ENCODE measurements around the gene PAAF1. TPM values are rescaled to one million over a fixed set of nuclear protein-coding genes. Genes with fewer than 3 reads are reported as not detected.
A peak's percentile ranks its signal among the peaks of the same experiment; 100 is the strongest.

The PAAF1 gene
- total and polyA plus RNA-seq, 10 of the 15 experiments (the other 5 are each of a cell fraction or from before 2014, with no cell fraction given) = 13.7 to 70.6 (median 29.1) TPM

- Histone ChIP-seq H3K79me2 (ENCODE audit: control insufficient read depth, insufficient read depth, low read length) (no peaks in the 10 kb centered on the region), H3K9me3 (replicated peaks; ENCODE audit: control insufficient read depth, insufficient read depth, low read length) (no peaks in the 10 kb centered on the region), H3K9ac (ENCODE audit: control insufficient read depth, insufficient read depth, low read length) (no peak within 1 kb of the TSS), H4K20me1 (ENCODE audit: control insufficient read depth, insufficient read depth) (no peaks in the 10 kb centered on the region), H3K36me3 (ENCODE audit: control insufficient read depth in 2 of 2, insufficient read depth in 2 of 2, low read length in 1 of 2) (no peaks in the 10 kb centered on the region), H3K4me1 (ENCODE audit: control insufficient read depth, insufficient read depth, low read length) (peaks cover 3% of the 10 kb centered on the region; the same call in 1 of the 2 replicates), H3K4me2 (ENCODE audit: control insufficient read depth, insufficient read depth) (no peak within 1 kb of the TSS), H3K4me3 (no peak within 1 kb of the TSS), H3K27ac (ENCODE audit: control insufficient read depth, insufficient read depth) (no peak within 1 kb of the TSS), H2AFZ (ENCODE audit: control insufficient read depth, low read depth, low read length) (no peak within 1 kb of the TSS), H3K27me3 (replicated peaks in 1 of 2; ENCODE audit: control insufficient read depth in 2 of 2, insufficient read depth in 2 of 2, low read length in 1 of 2) (no peaks in the 10 kb centered on the region)
- ChIA-PET SMC1A (ENCODE audit: uncharacterized antibody, unreplicated experiment) (interaction anchor here (0.9 to 1.3 kb wide), 3 partner anchors 10 to 370 kb away, joined by 3 to 4 read pairs (median 3); no protein-coding TSS in a partner anchor), RAD21 (ENCODE audit: unreplicated experiment) (interaction anchor here (1.3 kb wide), 1 partner anchor 13 kb away, joined by 5 read pairs; no protein-coding TSS in a partner anchor), POLR2A (no interaction called here), CTCF (interaction anchor here (1.7 kb wide), 1 partner anchor 13 kb away, joined by 6 read pairs; no protein-coding TSS in a partner anchor)
- FAIRE-seq (no peak), DNase-seq (ENCODE audit: low read depth, low spot score) (peak; percentile 23), ATAC-seq (peak; percentile 98)
- BruUV-seq (replicated peaks) = no TSS peak
- WGBS (ENCODE audit: insufficient coverage, insufficient replicate concordance, low lambda C conversion rate, missing lambda C conversion rate) = 62% methylated on average over 12 of the region's 12 CpGs
- in situ Hi-C loops (cut with MboI) (no loop called here), intact Hi-C loops (cut with micrococcal nuclease; ENCODE audit: unreplicated experiment) (no loop called here)
- TF ChIP-seq EP300 (IDR thresholded peaks at IDR 0.05; ENCODE audit: borderline replicate concordance in 1 of 2, control insufficient read depth in 1 of 2, low read depth in 2 of 2, low read length in 2 of 2) (no peak), STAT1 (conservative IDR thresholded peaks at IDR 0.05) (no peak), SMARCA5 (IDR thresholded peaks at IDR 0.05) (no peak), FOXK2 (IDR thresholded peaks at IDR 0.05) (no peak), MTA2 (IDR thresholded peaks at IDR 0.05; ENCODE audit: low read depth) (no peak), NRF1 (conservative IDR thresholded peaks at IDR 0.05; ENCODE audit: low read depth, low read length) (no peak), RB1 (IDR thresholded peaks at IDR 0.05; ENCODE audit: borderline replicate concordance) (no peak), SREBF1 (IDR thresholded peaks at IDR 0.05; ENCODE audit: low read length) (no peak), SP1 (IDR thresholded peaks at IDR 0.05; ENCODE audit: low read depth, low read length) (no peak), ZNF622 (IDR thresholded peaks at IDR 0.05) (no peak), JUNB (IDR thresholded peaks at IDR 0.05) (no peak), POLR2AphosphoS2 (IDR thresholded peaks at IDR 0.05; ENCODE audit: low read depth, low read length) (no peak), SMAD5 (IDR thresholded peaks at IDR 0.05; ENCODE audit: low read depth) (no peak), EGR1 (IDR thresholded peaks at IDR 0.05; ENCODE audit: borderline replicate concordance in 1 of 2, low read depth in 2 of 2, low read length in 2 of 2) (no peak), CHD2 (IDR thresholded peaks at IDR 0.05; ENCODE audit: borderline replicate concordance, low read depth, low read length) (peak; percentile 24; the same call in 1 of the 2 replicates), TARDBP (IDR thresholded peaks at IDR 0.05; ENCODE audit: borderline replicate concordance) (no peak), WRNIP1 (IDR thresholded peaks at IDR 0.05; ENCODE audit: borderline replicate concordance, low read depth, low read length) (no peak), YY1 (IDR thresholded peaks at IDR 0.05; ENCODE audit: low read depth, low read length) (peak; percentile 44; the same call in 1 of the 2 replicates), SIX5 (IDR thresholded peaks at IDR 0.05; ENCODE audit: low read depth, low read length, severe bottlenecking) (peak; percentile 84)
- TF ChIP-seq, protein P1, sequence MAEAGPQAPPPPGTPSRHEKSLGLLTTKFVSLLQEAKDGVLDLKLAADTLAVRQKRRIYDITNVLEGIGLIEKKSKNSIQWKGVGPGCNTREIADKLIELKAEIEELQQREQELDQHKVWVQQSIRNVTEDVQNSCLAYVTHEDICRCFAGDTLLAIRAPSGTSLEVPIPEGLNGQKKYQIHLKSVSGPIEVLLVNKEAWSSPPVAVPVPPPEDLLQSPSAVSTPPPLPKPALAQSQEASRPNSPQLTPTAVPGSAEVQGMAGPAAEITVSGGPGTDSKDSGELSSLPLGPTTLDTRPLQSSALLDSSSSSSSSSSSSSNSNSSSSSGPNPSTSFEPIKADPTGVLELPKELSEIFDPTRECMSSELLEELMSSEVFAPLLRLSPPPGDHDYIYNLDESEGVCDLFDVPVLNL (IDR thresholded peaks at IDR 0.05; ENCODE audit: low read depth, low read length) = no peak
- TF ChIP-seq, protein P2, sequence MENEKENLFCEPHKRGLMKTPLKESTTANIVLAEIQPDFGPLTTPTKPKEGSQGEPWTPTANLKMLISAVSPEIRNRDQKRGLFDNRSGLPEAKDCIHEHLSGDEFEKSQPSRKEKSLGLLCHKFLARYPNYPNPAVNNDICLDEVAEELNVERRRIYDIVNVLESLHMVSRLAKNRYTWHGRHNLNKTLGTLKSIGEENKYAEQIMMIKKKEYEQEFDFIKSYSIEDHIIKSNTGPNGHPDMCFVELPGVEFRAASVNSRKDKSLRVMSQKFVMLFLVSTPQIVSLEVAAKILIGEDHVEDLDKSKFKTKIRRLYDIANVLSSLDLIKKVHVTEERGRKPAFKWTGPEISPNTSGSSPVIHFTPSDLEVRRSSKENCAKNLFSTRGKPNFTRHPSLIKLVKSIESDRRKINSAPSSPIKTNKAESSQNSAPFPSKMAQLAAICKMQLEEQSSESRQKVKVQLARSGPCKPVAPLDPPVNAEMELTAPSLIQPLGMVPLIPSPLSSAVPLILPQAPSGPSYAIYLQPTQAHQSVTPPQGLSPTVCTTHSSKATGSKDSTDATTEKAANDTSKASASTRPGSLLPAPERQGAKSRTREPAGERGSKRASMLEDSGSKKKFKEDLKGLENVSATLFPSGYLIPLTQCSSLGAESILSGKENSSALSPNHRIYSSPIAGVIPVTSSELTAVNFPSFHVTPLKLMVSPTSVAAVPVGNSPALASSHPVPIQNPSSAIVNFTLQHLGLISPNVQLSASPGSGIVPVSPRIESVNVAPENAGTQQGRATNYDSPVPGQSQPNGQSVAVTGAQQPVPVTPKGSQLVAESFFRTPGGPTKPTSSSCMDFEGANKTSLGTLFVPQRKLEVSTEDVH (IDR thresholded peaks at IDR 0.05; ENCODE audit: low read depth, partially characterized antibody) = no peak
These were observed 74.3 kb downstream of the PAAF1 start, which contains the start of gene DNAJB13 for GRCh38 chr11:73950869-73951710. TSS of gene DNAJB13 (plus strand) at chr11:73951026. CDS start at chr11:73951070, 44 bp downstream.
